ENCODE results near the gene GOLGA6L26. TPM values are rescaled to one million over a fixed set of nuclear protein-coding genes. Genes with fewer than 3 reads are reported as not detected.
"Not testable (repeated sequence)": the region's sequence is repeated elsewhere in the genome, so short reads cannot be mapped to it uniquely, and the experiment has no call there.

Gene GOLGA6L26
- total and polyA plus RNA-seq, 2 donors (not counting 1 experiment from before 2014, with no cell fraction given): not detected

GRCh38 chr15:23354448-23354847, 20.5 kb upstream of the GOLGA6L26 start, which contains the start of gene GOLGA8S:
Gene GOLGA8S, plus strand, starts transcription at chr15:23354748. Its CDS starts 62 bp downstream, at chr15:23354810.
- H3K9me3 ChIP-seq (ENCODE audit: control insufficient read depth, insufficient read depth, low read depth, low read length); H3K79me2 ChIP-seq (ENCODE audit: control insufficient read depth, insufficient read depth, low read length); H3K4me1 ChIP-seq (ENCODE audit: control insufficient read depth, extremely low read depth, insufficient read depth, low read length); H2AFZ ChIP-seq (ENCODE audit: low read length); H3K4me3 ChIP-seq (replicated peaks in 1 of 4; ENCODE audit: control extremely low read depth in 1 of 4, insufficient read depth in 1 of 4, low read depth in 3 of 4, low read length in 4 of 4); H4K20me1 ChIP-seq (ENCODE audit: control insufficient read depth, extremely low read depth, insufficient read depth, low read length); DNase-seq (ENCODE audit: low read depth in 2 of 2); H3K27ac ChIP-seq (ENCODE audit: insufficient read depth, low read length); H3K27me3 ChIP-seq (ENCODE audit: control insufficient read depth, insufficient read depth, low read length); H3K4me2 ChIP-seq (ENCODE audit: extremely low read depth, insufficient read depth, low read length); H3K9ac ChIP-seq (ENCODE audit: insufficient read depth, low read length); H3K36me3 ChIP-seq (ENCODE audit: control insufficient read depth, insufficient read depth, low read length): not testable (repeated sequence)

- H3K27me3 ChIP-seq (ENCODE audit: control insufficient read depth, insufficient read depth, low read length); H3K4me1 ChIP-seq (ENCODE audit: control insufficient read depth, extremely low read depth, insufficient read depth, low read length); H3K4me3 ChIP-seq (replicated peaks in 1 of 4; ENCODE audit: control extremely low read depth in 1 of 4, insufficient read depth in 1 of 4, low read depth in 3 of 4, low read length in 4 of 4); H4K20me1 ChIP-seq (ENCODE audit: control insufficient read depth, extremely low read depth, insufficient read depth, low read length); H3K4me2 ChIP-seq (ENCODE audit: extremely low read depth, insufficient read depth, low read length); H3K79me2 ChIP-seq (ENCODE audit: control insufficient read depth, insufficient read depth, low read length); H3K9ac ChIP-seq (ENCODE audit: insufficient read depth, low read length); H3K36me3 ChIP-seq (ENCODE audit: control insufficient read depth, insufficient read depth, low read length); H3K27ac ChIP-seq (ENCODE audit: insufficient read depth, low read length); H3K9me3 ChIP-seq (ENCODE audit: control insufficient read depth, insufficient read depth, low read depth, low read length); DNase-seq (ENCODE audit: low read depth in 2 of 2); H2AFZ ChIP-seq (ENCODE audit: low read length): not testable (repeated sequence)
Measured at GRCh38 chr15:23311233-23311632, 22.8 kb downstream of the GOLGA6L26 start.

- not testable (repeated sequence) for H3K4me3 ChIP-seq (replicated peaks in 1 of 4; ENCODE audit: control extremely low read depth in 1 of 4, insufficient read depth in 1 of 4, low read depth in 3 of 4, low read length in 4 of 4); DNase-seq (ENCODE audit: low read depth in 2 of 2); H3K4me2 ChIP-seq (ENCODE audit: extremely low read depth, insufficient read depth, low read length); H3K4me1 ChIP-seq (ENCODE audit: control insufficient read depth, extremely low read depth, insufficient read depth, low read length); H3K27ac ChIP-seq (ENCODE audit: insufficient read depth, low read length); H3K9ac ChIP-seq (ENCODE audit: insufficient read depth, low read length); H4K20me1 ChIP-seq (ENCODE audit: control insufficient read depth, extremely low read depth, insufficient read depth, low read length); H2AFZ ChIP-seq (ENCODE audit: low read length); H3K36me3 ChIP-seq (ENCODE audit: control insufficient read depth, insufficient read depth, low read length); H3K79me2 ChIP-seq (ENCODE audit: control insufficient read depth, insufficient read depth, low read length); H3K9me3 ChIP-seq (ENCODE audit: control insufficient read depth, insufficient read depth, low read depth, low read length); H3K27me3 ChIP-seq (ENCODE audit: control insufficient read depth, insufficient read depth, low read length)
Measured at GRCh38 chr15:23305921-23306320, 28.1 kb downstream of the GOLGA6L26 start.

GRCh38 chr15:23304805-23305204, 29.2 kb downstream of the GOLGA6L26 start:
- H3K4me1 ChIP-seq (ENCODE audit: control insufficient read depth, extremely low read depth, insufficient read depth, low read length); H3K4me2 ChIP-seq (ENCODE audit: extremely low read depth, insufficient read depth, low read length); H3K79me2 ChIP-seq (ENCODE audit: control insufficient read depth, insufficient read depth, low read length); H2AFZ ChIP-seq (ENCODE audit: low read length); H4K20me1 ChIP-seq (ENCODE audit: control insufficient read depth, extremely low read depth, insufficient read depth, low read length); DNase-seq (ENCODE audit: low read depth in 2 of 2); H3K36me3 ChIP-seq (ENCODE audit: control insufficient read depth, insufficient read depth, low read length); H3K27ac ChIP-seq (ENCODE audit: insufficient read depth, low read length); H3K27me3 ChIP-seq (ENCODE audit: control insufficient read depth, insufficient read depth, low read length); H3K9ac ChIP-seq (ENCODE audit: insufficient read depth, low read length); H3K9me3 ChIP-seq (ENCODE audit: control insufficient read depth, insufficient read depth, low read depth, low read length): not testable (repeated sequence)
- peak overlapping the region in 2 of 4 experiments; percentile 63 to 67 for H3K4me3 ChIP-seq (replicated peaks in 1 of 4; ENCODE audit: control extremely low read depth in 1 of 4, insufficient read depth in 1 of 4, low read depth in 3 of 4, low read length in 4 of 4)

- H3K27ac ChIP-seq (ENCODE audit: insufficient read depth, low read length): not testable (repeated sequence)
Measured at GRCh38 chr15:23304267-23304666, 29.7 kb downstream of the GOLGA6L26 start.

GRCh38 chr15:23303654-23304053, 30.3 kb downstream of the GOLGA6L26 start:
- H3K4me1 ChIP-seq (ENCODE audit: control insufficient read depth, extremely low read depth, insufficient read depth, low read length); H3K9ac ChIP-seq (ENCODE audit: insufficient read depth, low read length); H3K36me3 ChIP-seq (ENCODE audit: control insufficient read depth, insufficient read depth, low read length); H3K27me3 ChIP-seq (ENCODE audit: control insufficient read depth, insufficient read depth, low read length); H3K79me2 ChIP-seq (ENCODE audit: control insufficient read depth, insufficient read depth, low read length); H4K20me1 ChIP-seq (ENCODE audit: control insufficient read depth, extremely low read depth, insufficient read depth, low read length); H3K4me2 ChIP-seq (ENCODE audit: extremely low read depth, insufficient read depth, low read length); H3K9me3 ChIP-seq (ENCODE audit: control insufficient read depth, insufficient read depth, low read depth, low read length); H3K27ac ChIP-seq (ENCODE audit: insufficient read depth, low read length); H2AFZ ChIP-seq (ENCODE audit: low read length): not testable (repeated sequence)
- DNase-seq (ENCODE audit: low read depth in 2 of 2): peak; percentile 11 to 33
- H3K4me3 ChIP-seq (replicated peaks in 1 of 4; ENCODE audit: control extremely low read depth in 1 of 4, insufficient read depth in 1 of 4, low read depth in 3 of 4, low read length in 4 of 4): peak overlapping the region in 2 of 4 experiments; percentile 63 to 67

More at GRCh38 chr15:23304267-23304666, 29.7 kb downstream of the GOLGA6L26 start:
- H3K4me2 ChIP-seq (ENCODE audit: extremely low read depth, insufficient read depth, low read length); H2AFZ ChIP-seq (ENCODE audit: low read length); H4K20me1 ChIP-seq (ENCODE audit: control insufficient read depth, extremely low read depth, insufficient read depth, low read length); H3K9ac ChIP-seq (ENCODE audit: insufficient read depth, low read length); DNase-seq (ENCODE audit: low read depth in 2 of 2); H3K27me3 ChIP-seq (ENCODE audit: control insufficient read depth, insufficient read depth, low read length); H3K4me1 ChIP-seq (ENCODE audit: control insufficient read depth, extremely low read depth, insufficient read depth, low read length); H3K36me3 ChIP-seq (ENCODE audit: control insufficient read depth, insufficient read depth, low read length); H3K79me2 ChIP-seq (ENCODE audit: control insufficient read depth, insufficient read depth, low read length); H3K9me3 ChIP-seq (ENCODE audit: control insufficient read depth, insufficient read depth, low read depth, low read length): not testable (repeated sequence)
- H3K4me3 ChIP-seq (replicated peaks in 1 of 4; ENCODE audit: control extremely low read depth in 1 of 4, insufficient read depth in 1 of 4, low read depth in 3 of 4, low read length in 4 of 4): peak overlapping the region in 3 of 4 experiments; percentile 6 to 67 (median 63)

- H4K20me1 ChIP-seq (ENCODE audit: control insufficient read depth, extremely low read depth, insufficient read depth, low read length); H3K79me2 ChIP-seq (ENCODE audit: control insufficient read depth, insufficient read depth, low read length); H2AFZ ChIP-seq (ENCODE audit: low read length); H3K4me1 ChIP-seq (ENCODE audit: control insufficient read depth, extremely low read depth, insufficient read depth, low read length); H3K9ac ChIP-seq (ENCODE audit: insufficient read depth, low read length); H3K27ac ChIP-seq (ENCODE audit: insufficient read depth, low read length); H3K27me3 ChIP-seq (ENCODE audit: control insufficient read depth, insufficient read depth, low read length); DNase-seq (ENCODE audit: low read depth in 2 of 2); H3K9me3 ChIP-seq (ENCODE audit: control insufficient read depth, insufficient read depth, low read depth, low read length); H3K4me2 ChIP-seq (ENCODE audit: extremely low read depth, insufficient read depth, low read length); H3K36me3 ChIP-seq (ENCODE audit: control insufficient read depth, insufficient read depth, low read length): not testable (repeated sequence)
- H3K4me3 ChIP-seq (replicated peaks in 1 of 4; ENCODE audit: control extremely low read depth in 1 of 4, insufficient read depth in 1 of 4, low read depth in 3 of 4, low read length in 4 of 4): peak overlapping the region in 2 of 4 experiments; percentile 34 to 42
Measured at GRCh38 chr15:23303246-23303645, 30.8 kb downstream of the GOLGA6L26 start.
